WTC11 (cell line): ENCODE data around the gene TMEM82. TPM values are rescaled to one million over a fixed set of nuclear protein-coding genes. Genes with fewer than 3 reads are reported as not detected.

Source experiments
- ATAC-seq: fragments of 200-7000 bp; cut with Tn5 transposase; 2 replicates; pipeline ENCODE4 v1.10.0; 2021; ENCODE audit warnings: mild to moderate bottlenecking, moderate library complexity
- CTCF ChIA-PET: fragments of 300-600 bp; sonication (Branson Sonifier 250); formaldehyde crosslinking; loops from one replicate; lab custom pipeline; 2021; ENCODE audit warnings: antibody characterized with exemption; lab: Charles Lee
- POLR2A ChIA-PET: fragments of 350-600 bp; sonication (Branson Sonifier 250); formaldehyde crosslinking; loops from one replicate; lab custom pipeline; 2021; ENCODE audit warnings: antibody characterized with exemption; lab: Charles Lee
- DNase-seq: peaks from one replicate; pipeline ENCODE4 v3.0.0; 2021; ENCODE audit warnings: low spot score
- H3K27ac Mint-ChIP-seq: 2 replicates; pipeline ENCODE4 v1.8.0; 2021; ENCODE audit warnings: mixed read lengths
- H3K27me3 Mint-ChIP-seq: 2 replicates; pipeline ENCODE4 v1.8.0; 2021; ENCODE audit warnings: low read depth, mild to moderate bottlenecking, moderate library complexity, mixed read lengths
- H3K36me3 Mint-ChIP-seq: 2 replicates; pipeline ENCODE4 v1.8.0; 2021; ENCODE audit warnings: mixed read lengths
- H3K4me1 Mint-ChIP-seq: 2 replicates; pipeline ENCODE4 v1.8.0; 2022; ENCODE audit warnings: mixed read lengths
- H3K4me3 Mint-ChIP-seq: 2 replicates; pipeline ENCODE4 v1.8.0; 2021; ENCODE audit warnings: mild to moderate bottlenecking, moderate library complexity, mixed read lengths
- H3K9me3 Mint-ChIP-seq: 2 replicates; pipeline ENCODE4 v1.8.0; 2021; ENCODE audit warnings: mixed read lengths
- ATF2 ChIP-seq: sonication (generic); formaldehyde crosslinking; IDR thresholded peaks from 2 replicates; pipeline ENCODE4 v1.8.1; 2022; ENCODE audit warnings: low read depth, missing genetic modification reagents, borderline replicate concordance
- CTCF ChIP-seq: fragments of 200-600 bp; IDR thresholded peaks from 2 replicates; pipeline ENCODE4 v1.8.0; 2022; ENCODE audit warnings: antibody characterized with exemption
- ETV6 ChIP-seq: sonication (generic); formaldehyde crosslinking; IDR thresholded peaks from 2 replicates; pipeline ENCODE4 v1.8.1; 2022; ENCODE audit warnings: mild to moderate bottlenecking, missing genetic modification reagents
- GRHL2 ChIP-seq: fragments of 250-450 bp; sonication (Bioruptor Pico); IDR thresholded peaks from 2 replicates; pipeline ENCODE4 v1.8.0; 2022; ENCODE audit warnings: mild to moderate bottlenecking, moderate library complexity; ENCODE audit not compliant: insufficient replicate concordance, severe bottlenecking
- IRF1 ChIP-seq: sonication (generic); formaldehyde crosslinking; IDR thresholded peaks from 2 replicates; pipeline ENCODE4 v1.8.0; 2023; ENCODE audit warnings: missing genetic modification reagents
- JAZF1 ChIP-seq: fragments of 250-450 bp; sonication (Bioruptor Pico); IDR thresholded peaks from 2 replicates; pipeline ENCODE4 v1.9.0; 2021; ENCODE audit warnings: moderate library complexity, mild to moderate bottlenecking, inconsistent platforms
- JUN ChIP-seq: sonication (generic); formaldehyde crosslinking; IDR thresholded peaks from 2 replicates; pipeline ENCODE4 v1.8.0; 2023; ENCODE audit warnings: mild to moderate bottlenecking, missing genetic modification reagents
- MLX ChIP-seq: sonication (generic); formaldehyde crosslinking; IDR thresholded peaks from 2 replicates; pipeline ENCODE4 v1.8.1; 2023; ENCODE audit warnings: mild to moderate bottlenecking, missing genetic modification reagents, moderate library complexity
- NFATC4 ChIP-seq: fragments of 250-450 bp; sonication (Bioruptor Pico); IDR thresholded peaks from 2 replicates; pipeline ENCODE4 v1.9.0; 2021; ENCODE audit warnings: mild to moderate bottlenecking
- NR1H2 ChIP-seq: sonication (generic); formaldehyde crosslinking; IDR thresholded peaks from 2 replicates; pipeline ENCODE4 v1.9.0; 2021; ENCODE audit warnings: mild to moderate bottlenecking, moderate library complexity, missing genetic modification reagents
- NR3C1 ChIP-seq: sonication (generic); formaldehyde crosslinking; conservative IDR thresholded peaks from 2 replicates; pipeline ENCODE4 v1.8.1; 2023; ENCODE audit warnings: low read depth, mild to moderate bottlenecking, missing genetic modification reagents
- RELA ChIP-seq: sonication (generic); formaldehyde crosslinking; IDR thresholded peaks from 2 replicates; pipeline ENCODE4 v1.8.1; 2022; ENCODE audit warnings: missing genetic modification reagents, mild to moderate bottlenecking, borderline replicate concordance
- SP1 ChIP-seq: sonication (generic); formaldehyde crosslinking; conservative IDR thresholded peaks from 2 replicates; pipeline ENCODE4 v1.8.1; 2022; ENCODE audit warnings: missing genetic modification reagents
- ZBTB21 ChIP-seq: sonication (generic); formaldehyde crosslinking; IDR thresholded peaks from 2 replicates; pipeline ENCODE4 v1.8.1; 2023; ENCODE audit warnings: mild to moderate bottlenecking, missing genetic modification reagents, borderline replicate concordance
- ZNF317 ChIP-seq: sonication (generic); formaldehyde crosslinking; IDR thresholded peaks from 2 replicates; pipeline ENCODE4 v1.8.1; 2023; ENCODE audit warnings: low read depth, mild to moderate bottlenecking, moderate library complexity, missing genetic modification reagents, borderline replicate concordance
- ZNF416 ChIP-seq: fragments of 250-450 bp; sonication (Bioruptor Pico); IDR thresholded peaks from 2 replicates; pipeline ENCODE4 v1.9.0; 2021; ENCODE audit warnings: mild to moderate bottlenecking, inconsistent platforms
- ZNF425 ChIP-seq: fragments of 250-450 bp; sonication (Bioruptor Pico); conservative IDR thresholded peaks from 2 replicates; pipeline ENCODE4 v1.9.0; 2021; ENCODE audit warnings: mild to moderate bottlenecking
- total RNA-seq: library from RNA; stranded (reverse); gene quantifications from 3 replicates; pipeline ENCODE4 v1.2.3, GENCODE V29; 2021

The TMEM82 gene
- total RNA-seq, 1 experiment from 2014 or later: 0.48 TPM

GRCh38 chr1:15739259-15739658 lies 3.0 kb upstream of the TMEM82 start:
- ChIA-PET CTCF (interaction anchor here (0.5 to 4.3 kb wide), 12 partner anchors 10 to 579 kb away, joined by 3 to 51 read pairs (median 5); no protein-coding TSS in a partner anchor), POLR2A (no interaction called here)
- Mint-ChIP-seq H3K4me3 (no peak overlapping the region), H3K27me3 (no peaks in the 10 kb centered on the region), H3K27ac (0 out of 2 replicates have a peak overlapping the region, but pooled peaks have one; percentile 57), H3K4me1 (peaks cover 8% of the 10 kb centered on the region), H3K36me3 (no peaks in the 10 kb centered on the region), H3K9me3 (no peaks in the 10 kb centered on the region)
- no peak for DNase-seq
- TF ChIP-seq ZNF416 (CRISPR knock-in tag): no peak
- no peak for TF ChIP-seq ZBTB21 (CRISPR knock-in tag)
- TF ChIP-seq CTCF: no peak
- no peak for TF ChIP-seq GRHL2 (CRISPR knock-in tag)
- TF ChIP-seq NR3C1 (CRISPR knock-in tag): no peak
- no peak for TF ChIP-seq NFATC4 (CRISPR knock-in tag)
- TF ChIP-seq JAZF1 (CRISPR knock-in tag): no peak
- no peak for ATAC-seq

- DNase-seq (peak; percentile 45), ATAC-seq (peak; percentile 10; the same call in 1 of the 2 replicates)
- no peaks in the 10 kb centered on the region for H3K36me3 Mint-ChIP-seq
- no peak overlapping the region for H3K4me3 Mint-ChIP-seq
- POLR2A ChIA-PET: no interaction called here
- no peaks in the 10 kb centered on the region for H3K27me3 Mint-ChIP-seq
- H3K27ac Mint-ChIP-seq: peak overlapping the region; percentile 57; the same call in 1 of the 2 replicates
- H3K9me3 Mint-ChIP-seq: no peaks in the 10 kb centered on the region
- TF ChIP-seq SP1 (CRISPR knock-in tag) (no peak), NR1H2 (CRISPR knock-in tag) (no peak)
- TF ChIP-seq, all 79 proteins: peak for 0
- CTCF ChIA-PET: interaction anchor here (0.5 to 4.3 kb wide), 14 partner anchors 9 to 579 kb away, joined by 3 to 51 read pairs (median 5); no protein-coding TSS in a partner anchor
- H3K4me1 Mint-ChIP-seq: peaks cover 8% of the 10 kb centered on the region
These were observed 2.6 kb upstream of the TMEM82 start for GRCh38 chr1:15739745-15740144.

GRCh38 chr1:15740924-15741850 lies 1.1 kb upstream of the TMEM82 start:
- Mint-ChIP-seq H3K9me3 (no peaks in the 10 kb centered on the region), H3K4me1 (peaks cover 8% of the 10 kb centered on the region), H3K27me3 (no peaks in the 10 kb centered on the region; the same call in 1 of the 2 replicates), H3K27ac (peak overlapping the region; percentile 36), H3K4me3 (peak overlapping the region; percentile 29; the same call in 1 of the 2 replicates), H3K36me3 (no peaks in the 10 kb centered on the region)
- peak; percentile 93 for ATAC-seq
- peak; percentile 93 for DNase-seq
- ChIA-PET POLR2A (interaction anchor here (0.6 to 1.7 kb wide), 4 partner anchors 15 to 82 kb away, joined by 3 to 6 read pairs (median 4); no protein-coding TSS in a partner anchor), CTCF (interaction anchor here (0.5 to 4.3 kb wide), 39 partner anchors 8 to 310 kb away, joined by 3 to 51 read pairs (median 5); partner anchors contain the start of genes DDI2, DNAJC16 and FBLIM1)
- no peak for TF ChIP-seq ATF2
- TF ChIP-seq ZNF317 (CRISPR knock-in tag): no peak
- no peak for TF ChIP-seq MLX (CRISPR knock-in tag)
- TF ChIP-seq ETV6 (CRISPR knock-in tag): peak; percentile 23; the same call in 1 of the 2 replicates
- no peak for TF ChIP-seq JUN
- no peak for TF ChIP-seq ZNF416 (CRISPR knock-in tag)
- no peak for TF ChIP-seq RELA (CRISPR knock-in tag)
- TF ChIP-seq CTCF: peak; percentile 80
- TF ChIP-seq IRF1: no peak
- TF ChIP-seq ZNF425 (CRISPR knock-in tag): no peak
